ENCODE results near the gene SLC13A3. TPM values are rescaled to one million over a fixed set of nuclear protein-coding genes. Genes with fewer than 3 reads are reported as not detected.

SLC13A3 gene
- total RNA-seq, 1 experiment from 2014 or later = 1.3 TPM

DNA sequence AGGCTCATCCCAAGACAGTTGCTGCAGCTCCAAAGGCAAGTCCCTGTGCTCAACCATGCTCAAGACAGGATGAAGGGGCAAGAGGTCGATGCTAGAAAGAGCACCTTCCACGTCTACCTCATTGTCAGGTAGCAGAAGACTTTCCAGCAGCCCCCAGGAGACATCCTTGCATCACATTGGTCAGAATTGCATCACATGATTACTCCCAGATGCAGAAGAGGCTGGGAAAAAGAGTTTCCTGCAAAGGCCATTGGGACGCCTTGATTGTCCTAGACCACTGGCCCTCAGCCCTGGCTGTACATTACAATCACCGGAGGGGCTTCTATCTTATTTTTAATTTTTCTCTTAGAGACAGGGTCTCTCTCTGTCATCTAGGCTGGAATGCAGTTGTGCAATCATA lies 120.6 kb downstream of the SLC13A3 start:
- TF ChIP-seq, protein P1, sequence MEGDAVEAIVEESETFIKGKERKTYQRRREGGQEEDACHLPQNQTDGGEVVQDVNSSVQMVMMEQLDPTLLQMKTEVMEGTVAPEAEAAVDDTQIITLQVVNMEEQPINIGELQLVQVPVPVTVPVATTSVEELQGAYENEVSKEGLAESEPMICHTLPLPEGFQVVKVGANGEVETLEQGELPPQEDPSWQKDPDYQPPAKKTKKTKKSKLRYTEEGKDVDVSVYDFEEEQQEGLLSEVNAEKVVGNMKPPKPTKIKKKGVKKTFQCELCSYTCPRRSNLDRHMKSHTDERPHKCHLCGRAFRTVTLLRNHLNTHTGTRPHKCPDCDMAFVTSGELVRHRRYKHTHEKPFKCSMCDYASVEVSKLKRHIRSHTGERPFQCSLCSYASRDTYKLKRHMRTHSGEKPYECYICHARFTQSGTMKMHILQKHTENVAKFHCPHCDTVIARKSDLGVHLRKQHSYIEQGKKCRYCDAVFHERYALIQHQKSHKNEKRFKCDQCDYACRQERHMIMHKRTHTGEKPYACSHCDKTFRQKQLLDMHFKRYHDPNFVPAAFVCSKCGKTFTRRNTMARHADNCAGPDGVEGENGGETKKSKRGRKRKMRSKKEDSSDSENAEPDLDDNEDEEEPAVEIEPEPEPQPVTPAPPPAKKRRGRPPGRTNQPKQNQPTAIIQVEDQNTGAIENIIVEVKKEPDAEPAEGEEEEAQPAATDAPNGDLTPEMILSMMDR (conservative IDR thresholded peaks at IDR 0.05; ENCODE audit: low read depth, low read length) = no peak
- TF ChIP-seq EZH2 (IDR thresholded peaks at IDR 0.05; ENCODE audit: borderline replicate concordance, low read depth, low read length, poor library complexity, severe bottlenecking) = no peak
- H3K27ac ChIP-seq (ENCODE audit: low read depth, low read length, poor library complexity, severe bottlenecking) = no peak overlapping the region
- H3K9me3 ChIP-seq (ENCODE audit: low read depth, low read length, poor library complexity, severe bottlenecking) = no peaks in the 10 kb centered on the region
- DNase-seq (ENCODE audit: low spot score) = no peak
- CTCF ChIA-PET = no interaction called here
- no TSS peak for BruUV-seq (replicated peaks)
- peaks cover 8% of the 10 kb centered on the region for H3K27me3 ChIP-seq (replicated peaks; ENCODE audit: insufficient read depth, low read depth, low read length, poor library complexity)
- intact Hi-C loops (cut with micrococcal nuclease; ENCODE audit: unreplicated experiment) = no loop called here
- H3K36me3 ChIP-seq (ENCODE audit: insufficient read depth, low read length, poor library complexity, severe bottlenecking) = no peaks in the 10 kb centered on the region
- POLR2A ChIA-PET (ENCODE audit: low non-redundant PET) = no interaction called here
- H3K4me1 ChIP-seq (ENCODE audit: insufficient read depth, low read length, poor library complexity, severe bottlenecking) = no peaks in the 10 kb centered on the region
- H3K4me3 ChIP-seq (ENCODE audit: low read depth, low read length, poor library complexity, severe bottlenecking) = no peak overlapping the region

DNA sequence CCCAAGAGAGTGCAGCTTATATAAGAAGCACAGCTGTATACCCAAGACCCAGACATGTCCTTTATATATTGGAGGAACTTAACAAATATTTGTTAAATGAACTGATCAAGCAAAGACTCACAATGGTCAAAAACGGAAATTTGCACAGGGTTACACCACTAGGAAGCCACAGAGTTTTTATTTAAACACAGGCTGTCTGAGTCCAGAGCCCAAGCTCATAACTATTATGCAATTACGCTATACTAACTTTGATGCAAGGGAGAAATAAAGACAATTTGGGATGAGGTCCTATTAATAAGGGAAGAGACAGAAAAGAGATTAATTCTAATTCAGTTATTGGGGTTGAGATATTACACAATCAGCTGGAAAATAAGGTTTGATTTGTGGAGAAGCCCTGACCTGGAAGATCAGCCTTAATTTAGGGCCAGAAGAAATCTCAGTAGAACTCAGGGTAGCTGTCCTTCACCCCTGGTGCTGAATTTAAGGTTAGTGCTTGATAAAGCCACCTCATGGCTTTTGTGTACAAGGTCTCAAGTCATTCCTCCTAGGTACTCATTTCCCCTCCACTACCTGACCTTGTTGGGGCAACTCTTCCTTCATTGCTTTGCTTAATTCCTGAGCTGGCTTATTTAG lies 127.4 kb downstream of the SLC13A3 start:
- TF ChIP-seq EZH2 (IDR thresholded peaks at IDR 0.05; ENCODE audit: borderline replicate concordance, low read depth, low read length, poor library complexity, severe bottlenecking) = no peak
- TF ChIP-seq, protein P1 (conservative IDR thresholded peaks at IDR 0.05; ENCODE audit: low read depth, low read length) = no peak
- H3K4me3 ChIP-seq (ENCODE audit: low read depth, low read length, poor library complexity, severe bottlenecking) = no peak overlapping the region
- H3K27me3 ChIP-seq (replicated peaks; ENCODE audit: insufficient read depth, low read depth, low read length, poor library complexity) = no peaks in the 10 kb centered on the region
- DNase-seq (ENCODE audit: low spot score) = peak; percentile 23
- H3K27ac ChIP-seq (ENCODE audit: low read depth, low read length, poor library complexity, severe bottlenecking) = no peak overlapping the region
- BruUV-seq (replicated peaks) = no TSS peak
- ChIA-PET CTCF (interaction anchor here (0.5 kb wide), 1 partner anchor 501 kb away, joined by 5 read pairs; no protein-coding TSS in a partner anchor), POLR2A (ENCODE audit: low non-redundant PET) (no interaction called here)
- intact Hi-C loops (cut with micrococcal nuclease; ENCODE audit: unreplicated experiment) = no loop called here
- no peaks in the 10 kb centered on the region for H3K36me3 ChIP-seq (ENCODE audit: insufficient read depth, low read length, poor library complexity, severe bottlenecking)
- H3K4me1 ChIP-seq (ENCODE audit: insufficient read depth, low read length, poor library complexity, severe bottlenecking) = no peaks in the 10 kb centered on the region
- no peaks in the 10 kb centered on the region for H3K9me3 ChIP-seq (ENCODE audit: low read depth, low read length, poor library complexity, severe bottlenecking)

DNA sequence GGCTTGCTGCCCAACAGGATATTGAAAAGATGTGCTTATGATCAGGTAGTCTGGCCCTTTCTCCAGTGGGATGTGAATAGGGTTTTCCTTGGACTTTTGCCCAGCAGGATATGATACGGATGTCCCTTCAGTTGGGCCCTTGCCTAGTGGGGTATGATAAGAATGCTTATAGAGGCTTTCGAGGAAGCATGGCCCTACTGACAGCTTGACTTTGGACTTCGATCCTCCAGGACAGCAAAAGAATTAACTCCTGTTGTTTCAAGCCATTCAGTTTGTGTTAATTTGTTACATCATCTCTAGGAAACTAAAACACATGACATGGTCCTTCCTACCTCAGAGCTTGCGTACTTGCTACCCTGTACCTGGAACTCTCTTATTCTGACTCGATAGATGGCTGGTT lies 128.2 kb downstream of the SLC13A3 start:
- H3K36me3 ChIP-seq (ENCODE audit: insufficient read depth, low read length, poor library complexity, severe bottlenecking) = no peaks in the 10 kb centered on the region
- POLR2A ChIA-PET (ENCODE audit: low non-redundant PET) = no interaction called here
- H3K9me3 ChIP-seq (ENCODE audit: low read depth, low read length, poor library complexity, severe bottlenecking) = no peaks in the 10 kb centered on the region
- BruUV-seq (replicated peaks) = no TSS peak
- CTCF ChIA-PET = no interaction called here
- TF ChIP-seq EZH2 (IDR thresholded peaks at IDR 0.05; ENCODE audit: borderline replicate concordance, low read depth, low read length, poor library complexity, severe bottlenecking) = no peak
- TF ChIP-seq, protein P1 (conservative IDR thresholded peaks at IDR 0.05; ENCODE audit: low read depth, low read length) = no peak
- intact Hi-C loops (cut with micrococcal nuclease; ENCODE audit: unreplicated experiment) = no loop called here
- no peaks in the 10 kb centered on the region for H3K27me3 ChIP-seq (replicated peaks; ENCODE audit: insufficient read depth, low read depth, low read length, poor library complexity)
- no peak for DNase-seq (ENCODE audit: low spot score)
- no peak overlapping the region for H3K27ac ChIP-seq (ENCODE audit: low read depth, low read length, poor library complexity, severe bottlenecking)
- H3K4me3 ChIP-seq (ENCODE audit: low read depth, low read length, poor library complexity, severe bottlenecking) = no peak overlapping the region
- H3K4me1 ChIP-seq (ENCODE audit: insufficient read depth, low read length, poor library complexity, severe bottlenecking) = no peaks in the 10 kb centered on the region
